Measurements from ENCODE around the gene ARHGDIB. TPM values are rescaled to one million over a fixed set of nuclear protein-coding genes. Genes with fewer than 3 reads are reported as not detected.

Gene ARHGDIB
- total RNA-seq, 3 donors from 2014 or later (not counting 1 experiment from before 2014, with no cell fraction given): 838 to 962 (median 929) TPM

DNA sequence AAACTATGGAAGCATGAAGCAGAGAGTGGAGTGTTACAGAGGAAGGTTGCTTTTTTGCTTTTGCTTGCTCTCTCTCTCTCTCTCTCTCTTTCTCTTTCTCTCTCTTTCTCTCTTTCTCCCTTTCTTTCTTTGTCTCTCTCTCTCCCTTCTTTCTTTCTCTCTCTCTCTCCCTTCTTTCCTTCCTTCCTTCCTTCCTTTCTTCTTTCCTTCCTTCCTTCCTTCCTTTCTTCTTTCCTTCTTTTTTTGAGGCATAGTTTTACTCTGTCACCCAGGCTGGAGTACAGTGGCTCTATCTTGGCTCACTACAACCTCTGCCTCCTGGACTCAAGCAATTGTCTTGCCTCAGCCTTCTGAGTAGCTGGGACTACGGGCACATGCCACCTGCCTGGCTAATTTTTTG, 7.6 kb downstream of the ARHGDIB start:
- peaks cover 89 to 95% of the 10 kb centered on the region in 2 donors for H3K4me1 Mint-ChIP-seq
- intact Hi-C loops (cut with micrococcal nuclease): loop anchor here (2.0 kb wide), 1 partner anchor 183 kb away; a partner anchor contains a TSS
- H3K27ac Mint-ChIP-seq: peak overlapping the region; percentile 94 to 95
- Histone ChIP-seq H3K27me3 (ENCODE audit: control insufficient read depth, insufficient read depth, low read length) (no peaks in the 10 kb centered on the region), H3K36me3 (ENCODE audit: control insufficient read depth, insufficient read depth, low read length) (peaks cover 35% of the 10 kb centered on the region), H3K27ac (ENCODE audit: low read length) (peak overlapping the region; percentile 81), H3K4me1 (ENCODE audit: control insufficient read depth, insufficient read depth, low read length) (peaks cover 63% of the 10 kb centered on the region), H3K4me3 (ENCODE audit: low read length) (no peak overlapping the region), H3K9me3 (ENCODE audit: control insufficient read depth, insufficient read depth, low read length) (no peaks in the 10 kb centered on the region)
- ATAC-seq: no peak
- 71% methylated on average over 1 of the region's 1 CpG for WGBS (ENCODE audit: insufficient coverage)
- no peak for DNase-seq
- H3K9me3 Mint-ChIP-seq: no peaks in the 10 kb centered on the region
- H3K4me3 Mint-ChIP-seq: peak overlapping the region; percentile 82
- H3K27me3 Mint-ChIP-seq (ENCODE audit: low read depth in 2 of 2): no peaks in the 10 kb centered on the region
- H3K36me3 Mint-ChIP-seq: peaks cover 19% of the 10 kb centered on the region
- TF ChIP-seq CTCF (IDR thresholded peaks at IDR 0.05): no peak

- H3K36me3 Mint-ChIP-seq: peaks cover 25% of the 10 kb centered on the region
- ATAC-seq: peak; percentile 67 to 86 (median 78)
- H3K4me1 Mint-ChIP-seq: peaks cover 82 to 93% of the 10 kb centered on the region in 2 donors
- no peaks in the 10 kb centered on the region for H3K27me3 Mint-ChIP-seq (ENCODE audit: low read depth in 2 of 2)
- WGBS (ENCODE audit: insufficient coverage): 20% methylated on average over 6 of the region's 7 CpGs
- H3K9me3 ChIP-seq (ENCODE audit: control insufficient read depth, insufficient read depth, low read length): no peaks in the 10 kb centered on the region
- H3K27me3 ChIP-seq (ENCODE audit: control insufficient read depth, insufficient read depth, low read length): no peaks in the 10 kb centered on the region
- H3K9me3 Mint-ChIP-seq: no peaks in the 10 kb centered on the region
- H3K36me3 ChIP-seq (ENCODE audit: control insufficient read depth, insufficient read depth, low read length): peaks cover 48% of the 10 kb centered on the region
- intact Hi-C loops (cut with micrococcal nuclease): loop anchor here (1.0 to 2.0 kb wide), 2 partner anchors 9 to 182 kb away; partner anchors contain the start of gene ARHGDIB
- peak overlapping the region; percentile 81 for H3K27ac ChIP-seq (ENCODE audit: low read length)
- TF ChIP-seq CTCF (IDR thresholded peaks at IDR 0.05): no peak
- peak overlapping the region; percentile 94 to 95 for H3K27ac Mint-ChIP-seq
- peak in 1 of 2 donors; percentile 87 for DNase-seq
- peak overlapping the region; percentile 82 for H3K4me3 Mint-ChIP-seq
- no peak overlapping the region for H3K4me3 ChIP-seq (ENCODE audit: low read length)
- peaks cover 57% of the 10 kb centered on the region for H3K4me1 ChIP-seq (ENCODE audit: control insufficient read depth, insufficient read depth, low read length)
Measured at GRCh38 chr12:14952299-14952921, 9.0 kb downstream of the ARHGDIB start.

GRCh38 chr12:14951851-14952250, 9.6 kb downstream of the ARHGDIB start:
- Mint-ChIP-seq H3K27ac (peak overlapping the region; percentile 94 to 95), H3K27me3 (ENCODE audit: low read depth in 2 of 2) (no peaks in the 10 kb centered on the region), H3K9me3 (no peaks in the 10 kb centered on the region), H3K4me3 (peak overlapping the region; percentile 82), H3K36me3 (peaks cover 30% of the 10 kb centered on the region), H3K4me1 (peaks cover 82 to 92% of the 10 kb centered on the region in 2 donors)
- peak in 1 of 2 donors; percentile 41 for DNase-seq
- peaks cover 55% of the 10 kb centered on the region for H3K4me1 ChIP-seq (ENCODE audit: control insufficient read depth, insufficient read depth, low read length)
- H3K9me3 ChIP-seq (ENCODE audit: control insufficient read depth, insufficient read depth, low read length): no peaks in the 10 kb centered on the region
- H3K4me3 ChIP-seq (ENCODE audit: low read length): no peak overlapping the region
- no peak for TF ChIP-seq CTCF (IDR thresholded peaks at IDR 0.05)
- H3K27ac ChIP-seq (ENCODE audit: low read length): peak overlapping the region; percentile 81
- intact Hi-C loops (cut with micrococcal nuclease): loop anchor here (1.0 to 2.0 kb wide), 2 partner anchors 9 to 181 kb away; partner anchors contain the start of gene ARHGDIB
- no peaks in the 10 kb centered on the region for H3K27me3 ChIP-seq (ENCODE audit: control insufficient read depth, insufficient read depth, low read length)
- whole genome bisulfite sequencing (ENCODE audit: insufficient coverage): 0% methylated on average over 1 of the region's 1 CpG
- H3K36me3 ChIP-seq (ENCODE audit: control insufficient read depth, insufficient read depth, low read length): peaks cover 49% of the 10 kb centered on the region
- ATAC-seq: no peak

Data from natural killer cell (primary cell).